DND-41 (cell line): ENCODE measurements around the gene BLID.

Experiments used
- ATAC-seq: fragments of 200-7000 bp; cut with Tn5 transposase; 3 replicates; pipeline ENCODE4 v1.9.1; 2021; ENCODE audit warnings: low read depth; ENCODE audit not compliant: insufficient read depth
- DNase-seq: peaks from one replicate; pipeline ENCODE4 v3.0.0-alpha.2; 2020
- H2AFZ ChIP-seq: 2 replicates; pipeline ENCODE4 v1.6.0; 2012; ENCODE audit warnings: low read depth, low read length
- H3K27ac ChIP-seq: 2 replicates; pipeline ENCODE4 v1.5.1; 2012; ENCODE audit warnings: low read length, inconsistent platforms
- H3K27me3 ChIP-seq: fragments of 200-600 bp; sonication (generic); 2 replicates; pipeline ENCODE4 v1.6.0; 2012; ENCODE audit warnings: low read length, mild to moderate bottlenecking, inconsistent platforms; ENCODE audit not compliant: insufficient read depth, poor library complexity
- H3K36me3 ChIP-seq: 2 replicates; pipeline ENCODE4 v1.5.1; 2012; ENCODE audit warnings: low read length, inconsistent platforms; ENCODE audit not compliant: insufficient read depth
- H3K4me1 ChIP-seq: 2 replicates; pipeline ENCODE4 v1.5.1; 2012; ENCODE audit warnings: mild to moderate bottlenecking, low read length; ENCODE audit not compliant: insufficient read depth
- H3K4me2 ChIP-seq: 2 replicates; pipeline ENCODE4 v1.6.0; 2012; ENCODE audit warnings: mild to moderate bottlenecking, moderate library complexity, low read length, inconsistent platforms; ENCODE audit not compliant: insufficient read depth
- H3K4me3 ChIP-seq, 2 experiments: fragments of 200-600 bp in 1 of 2; shearing (Covaris generic) in 1 of 2; 2 replicates each; pipeline ENCODE4 v1.5.1; 2012 to 2016; ENCODE audit warnings: inconsistent platforms in 2 of 2, low read length in 2 of 2, mild to moderate bottlenecking in 2 of 2, low read depth in 1 of 2, moderate library complexity in 1 of 2
- H3K79me2 ChIP-seq: 2 replicates; pipeline ENCODE4 v1.6.0; 2012; ENCODE audit warnings: low read length, inconsistent platforms; ENCODE audit not compliant: insufficient read depth
- H3K9ac ChIP-seq: 2 replicates; pipeline ENCODE4 v1.6.0; 2012; ENCODE audit warnings: low read depth, mild to moderate bottlenecking, inconsistent platforms, low read length, moderate library complexity
- H3K9me3 ChIP-seq: 2 replicates; pipeline ENCODE4 v1.5.1; 2012; ENCODE audit warnings: low read length, moderate library complexity, mild to moderate bottlenecking, inconsistent platforms; ENCODE audit not compliant: insufficient read depth, severe bottlenecking
- H4K20me1 ChIP-seq: 2 replicates; pipeline ENCODE4 v1.6.0; 2012; ENCODE audit warnings: low read length; ENCODE audit not compliant: insufficient read depth
- EZH2 ChIP-seq: IDR thresholded peaks from 3 replicates; pipeline ENCODE4 v1.6.1; 2012; ENCODE audit warnings: borderline replicate concordance, low read depth, mild to moderate bottlenecking, moderate library complexity, low read length, inconsistent platforms; ENCODE audit not compliant: severe bottlenecking
- TF ChIP-seq, protein P1 (sequence below): IDR thresholded peaks from 2 replicates; pipeline ENCODE4 v1.5.1; 2012; ENCODE audit warnings: borderline replicate concordance, low read length, moderate library complexity, mild to moderate bottlenecking; ENCODE audit not compliant: poor library complexity, severe bottlenecking; ENCODE audit errors: extremely low read depth

BLID gene

DNA sequence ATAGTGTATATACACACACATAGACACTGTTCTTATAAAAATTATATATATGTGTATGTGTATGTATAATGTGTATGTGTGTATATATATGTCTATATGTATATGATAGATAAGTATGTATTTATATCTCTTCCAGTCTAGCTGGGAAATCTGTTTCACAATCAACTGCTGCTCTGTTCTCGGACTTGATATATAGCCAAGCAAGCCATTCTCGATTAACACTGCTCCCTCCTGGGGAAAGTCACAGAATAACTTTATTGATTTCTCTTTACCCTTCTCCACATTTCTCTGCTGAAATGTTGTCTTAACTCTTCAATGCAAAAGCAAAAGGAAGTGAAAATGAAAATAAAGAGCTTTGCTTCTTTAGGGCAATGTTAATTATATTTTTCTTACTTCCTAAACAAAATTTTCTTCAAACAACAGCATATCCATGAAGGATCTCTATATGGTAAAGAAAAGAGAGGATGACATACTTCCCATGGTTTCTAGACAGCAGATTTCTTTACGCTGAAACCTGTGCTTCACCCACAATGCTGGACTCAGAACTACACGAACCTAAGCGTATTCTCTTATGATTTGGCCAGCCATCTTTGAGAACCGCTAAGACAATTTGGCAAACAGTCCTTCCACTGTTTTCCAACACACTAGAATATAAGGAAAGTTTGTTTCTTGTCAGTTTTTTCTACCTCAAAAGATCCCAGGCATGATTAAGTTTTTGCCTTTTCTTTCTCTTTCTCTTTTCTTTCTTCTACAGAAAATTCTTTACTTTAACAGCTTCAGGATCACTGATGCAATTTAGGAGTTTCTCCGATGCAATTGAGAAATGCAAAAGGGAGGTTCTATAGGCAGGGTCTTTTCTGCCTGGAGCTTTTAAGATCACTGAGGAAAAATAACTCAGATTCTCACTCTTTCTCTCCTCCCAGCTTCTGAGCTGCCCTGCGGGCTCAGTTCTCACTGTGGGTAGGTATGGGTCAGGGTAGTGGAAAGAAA, 1.9 kb downstream of the BLID start:
- Histone ChIP-seq H3K9ac (no peak overlapping the region), H3K27ac (no peak overlapping the region), H3K79me2 (no peaks in the 10 kb centered on the region), H3K4me2 (no peak overlapping the region), H3K36me3 (no peaks in the 10 kb centered on the region), H3K4me1 (no peaks in the 10 kb centered on the region), H3K27me3 (peaks cover 5% of the 10 kb centered on the region), H3K4me3 (no peak overlapping the region), H4K20me1 (no peaks in the 10 kb centered on the region), H2AFZ (no peak overlapping the region), H3K9me3 (no peaks in the 10 kb centered on the region)
- DNase-seq = no peak
- no peak for ATAC-seq
- TF ChIP-seq, protein P1, sequence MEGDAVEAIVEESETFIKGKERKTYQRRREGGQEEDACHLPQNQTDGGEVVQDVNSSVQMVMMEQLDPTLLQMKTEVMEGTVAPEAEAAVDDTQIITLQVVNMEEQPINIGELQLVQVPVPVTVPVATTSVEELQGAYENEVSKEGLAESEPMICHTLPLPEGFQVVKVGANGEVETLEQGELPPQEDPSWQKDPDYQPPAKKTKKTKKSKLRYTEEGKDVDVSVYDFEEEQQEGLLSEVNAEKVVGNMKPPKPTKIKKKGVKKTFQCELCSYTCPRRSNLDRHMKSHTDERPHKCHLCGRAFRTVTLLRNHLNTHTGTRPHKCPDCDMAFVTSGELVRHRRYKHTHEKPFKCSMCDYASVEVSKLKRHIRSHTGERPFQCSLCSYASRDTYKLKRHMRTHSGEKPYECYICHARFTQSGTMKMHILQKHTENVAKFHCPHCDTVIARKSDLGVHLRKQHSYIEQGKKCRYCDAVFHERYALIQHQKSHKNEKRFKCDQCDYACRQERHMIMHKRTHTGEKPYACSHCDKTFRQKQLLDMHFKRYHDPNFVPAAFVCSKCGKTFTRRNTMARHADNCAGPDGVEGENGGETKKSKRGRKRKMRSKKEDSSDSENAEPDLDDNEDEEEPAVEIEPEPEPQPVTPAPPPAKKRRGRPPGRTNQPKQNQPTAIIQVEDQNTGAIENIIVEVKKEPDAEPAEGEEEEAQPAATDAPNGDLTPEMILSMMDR = no peak
- TF ChIP-seq EZH2 = no peak

DNA sequence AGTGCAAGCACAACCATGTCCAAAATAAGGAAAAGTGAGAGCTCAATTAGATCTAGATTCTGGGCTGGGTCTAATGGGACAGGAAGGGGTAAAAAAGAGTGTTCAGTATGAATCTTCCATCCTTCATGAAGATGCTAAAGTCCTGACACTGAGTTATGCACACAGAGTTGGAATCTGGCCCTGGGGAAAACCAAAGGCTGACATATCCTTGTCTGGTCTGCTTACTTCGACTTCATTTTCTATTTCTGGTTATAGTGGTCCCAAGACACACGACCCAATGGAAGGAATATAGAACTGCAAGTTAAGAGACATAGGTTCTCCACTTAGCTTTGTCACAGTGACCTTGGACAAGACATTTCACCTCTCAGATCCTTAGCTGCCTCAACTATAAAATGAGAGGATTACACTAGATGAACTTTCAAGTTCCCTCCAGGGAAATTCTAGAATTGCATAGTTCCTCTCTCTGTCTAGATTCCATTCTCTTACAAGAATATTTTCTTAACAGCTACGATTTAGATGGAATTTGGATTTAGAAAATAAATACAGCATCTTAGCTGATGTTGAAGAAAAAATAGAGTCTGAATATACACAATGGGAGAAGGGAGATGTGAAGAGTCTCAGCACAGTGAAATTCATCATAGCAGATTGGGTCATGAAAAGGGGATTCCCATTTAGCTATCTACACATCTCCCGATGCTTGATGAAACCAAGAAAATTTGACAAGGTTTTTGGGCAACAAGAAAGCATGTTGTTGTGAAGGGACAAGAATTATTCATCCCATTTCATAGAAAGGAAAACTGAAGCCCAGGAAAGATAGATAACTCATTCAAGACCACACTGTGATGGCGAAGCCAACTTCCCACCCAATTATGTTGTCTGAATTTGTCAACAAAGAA, 3.3 kb downstream of the BLID start:
- DNase-seq (no peak), ATAC-seq (no peak)
- Histone ChIP-seq H3K36me3 (no peaks in the 10 kb centered on the region), H4K20me1 (no peaks in the 10 kb centered on the region), H3K4me1 (no peaks in the 10 kb centered on the region), H3K4me3 (no peak overlapping the region), H3K4me2 (no peak overlapping the region), H3K9ac (no peak overlapping the region), H3K9me3 (no peaks in the 10 kb centered on the region), H3K27me3 (peaks cover 5% of the 10 kb centered on the region), H3K27ac (no peak overlapping the region), H3K79me2 (no peaks in the 10 kb centered on the region), H2AFZ (no peak overlapping the region)
- TF ChIP-seq, protein P1 = no peak
- TF ChIP-seq EZH2 = no peak

GRCh38 chr11:122109932-122110331, 6.1 kb downstream of the BLID start:
- DNase-seq (no peak), ATAC-seq (no peak)
- Histone ChIP-seq H3K9me3 (no peaks in the 10 kb centered on the region), H3K4me2 (no peak overlapping the region), H3K79me2 (no peaks in the 10 kb centered on the region), H3K36me3 (no peaks in the 10 kb centered on the region), H3K4me1 (no peaks in the 10 kb centered on the region), H3K27ac (no peak overlapping the region), H4K20me1 (no peaks in the 10 kb centered on the region), H2AFZ (no peak overlapping the region), H3K27me3 (peaks cover 5% of the 10 kb centered on the region), H3K9ac (no peak overlapping the region), H3K4me3 (no peak overlapping the region)
- no peak for TF ChIP-seq EZH2
- TF ChIP-seq, protein P1 = no peak
